K562 (cell line): Measurements from ENCODE around the gene REEP3. TPM values are rescaled to one million over a fixed set of nuclear protein-coding genes. Genes with fewer than 3 reads are reported as not detected.
A peak's percentile ranks its signal among the peaks of the same experiment; 100 is the strongest.

ENCODE experiments used
- ATAC-seq: fragments of 200-7000 bp; cut with Tn5 transposase; 3 replicates; pipeline ENCODE4 v1.9.1; 2020; ENCODE audit warnings: moderate library complexity
- BruUV-seq: library from RNA; stranded (reverse); fragments of 400-500 nt; replicated peaks from 2 replicates; lab custom pipeline; 2021; lab: Mats Ljungman, UMichigan
- CTCF ChIA-PET: fragments of 300-600 bp; formaldehyde crosslinking; extraction: SDS; loops from one replicate; lab custom pipeline; 2021; ENCODE audit warnings: low intra/inter-chr PET ratio; lab: Yijun Ruan, JAX
- POLR2A ChIA-PET: fragments of 300-600, 350-650 bp; sonication (Branson Sonifier 250); formaldehyde crosslinking; extraction: SDS; loops from one replicate; lab custom pipeline; 2021; ENCODE audit warnings: antibody characterized with exemption, inconsistent platforms; lab: Yijun Ruan, JAX
- DNase-seq, 4 experiments: peaks; one replicate each; pipeline versions ENCODE4 v3.0.0 to v3.0.0-alpha.2; 2011 to 2018; ENCODE audit warnings: low spot score in 3 of 4, mixed read lengths in 3 of 4; ENCODE audit errors: extremely low read depth in 1 of 4
- FAIRE-seq: peaks from 2 replicates; lab custom pipeline; 2011; peaks lifted over from hg19 to GRCh38; lab: Jason Lieb, UNC
- H2AFZ ChIP-seq: 2 replicates; pipeline ENCODE4 v1.6.0; 2011; ENCODE audit warnings: low read depth, low read length, control low read depth, inconsistent platforms
- H3K27ac ChIP-seq: fragments of 200-600 bp; 3 replicates; pipeline ENCODE4 v1.8.0; 2011; ENCODE audit warnings: low read depth, mild to moderate bottlenecking, control low read depth, inconsistent platforms, low read length, moderate library complexity, mixed read lengths; ENCODE audit errors: extremely low read depth
- H3K27me3 ChIP-seq, 2 experiments: fragments of 300-600 bp in 1 of 2; 2 replicates in 1 of 2; 3 replicates in 1 of 2; pipeline versions ENCODE4 v1.6.0 to v1.8.0; 2011; ENCODE audit warnings: inconsistent platforms in 2 of 2, low read length in 2 of 2, mild to moderate bottlenecking in 1 of 2, mixed read lengths in 1 of 2, moderate library complexity in 1 of 2; ENCODE audit not compliant: control insufficient read depth in 2 of 2, insufficient read depth in 2 of 2
- H3K36me3 ChIP-seq: fragments of 300-600 bp; 3 replicates; pipeline ENCODE4 v1.8.0; 2011; ENCODE audit warnings: mild to moderate bottlenecking, low read length, inconsistent platforms; ENCODE audit not compliant: control insufficient read depth, insufficient read depth
- H3K4me1 ChIP-seq, 2 experiments: fragments of 200-600 bp in 1 of 2; replicated peaks in 1 of 2; 2 replicates in 1 of 2; 3 replicates in 1 of 2; pipeline versions ENCODE4 v1.5.1 to v1.8.0; 2011; ENCODE audit warnings: inconsistent platforms in 2 of 2, low read length in 2 of 2, mild to moderate bottlenecking in 1 of 2, mixed read lengths in 1 of 2, moderate library complexity in 1 of 2; ENCODE audit not compliant: control insufficient read depth in 2 of 2, insufficient read depth in 2 of 2
- H3K4me2 ChIP-seq: 2 replicates; pipeline ENCODE4 v1.6.1; 2011; ENCODE audit warnings: low read length, control low read depth, inconsistent platforms, mixed read lengths; ENCODE audit not compliant: insufficient read depth
- H3K4me3 ChIP-seq: fragments of 200-600 bp; sonication (generic), shearing (Covaris generic); 2 replicates; pipeline ENCODE4 v1.5.1; 2016; ENCODE audit warnings: control low read depth, inconsistent platforms
- H3K79me2 ChIP-seq: fragments of 200-600 bp; 3 replicates; pipeline ENCODE4 v1.8.0; 2011; ENCODE audit warnings: low read length, inconsistent platforms; ENCODE audit not compliant: control insufficient read depth, insufficient read depth
- H3K9ac ChIP-seq, 2 experiments: 2 replicates each; pipeline versions ENCODE4 v1.6.0 to v1.6.1; 2011; ENCODE audit warnings: low read depth in 2 of 2, low read length in 2 of 2, control low read depth in 1 of 2, inconsistent platforms in 1 of 2, mild to moderate bottlenecking in 1 of 2, mixed read lengths in 1 of 2; ENCODE audit not compliant: insufficient read depth in 1 of 2
- H3K9me1 ChIP-seq: one replicate; pipeline ENCODE4 v1.6.0; 2011; ENCODE audit warnings: inconsistent platforms, mild to moderate bottlenecking, low read length, moderate library complexity; ENCODE audit not compliant: control insufficient read depth, insufficient read depth
- H3K9me3 ChIP-seq: replicated peaks from 2 replicates; pipeline ENCODE4 v1.5.1; 2011; ENCODE audit warnings: low read depth, low read length, inconsistent platforms; ENCODE audit not compliant: control insufficient read depth, insufficient read depth
- H4K20me1 ChIP-seq: replicated peaks from 2 replicates; pipeline ENCODE4 v1.6.1; 2011; ENCODE audit warnings: low read length, inconsistent platforms, mixed read lengths; ENCODE audit not compliant: control insufficient read depth, insufficient read depth
- DPF2 ChIP-seq: fragments of 450-650 bp; IDR thresholded peaks from 2 replicates; pipeline ENCODE4 v1.6.1; 2016
- ESRRA ChIP-seq: fragments of 450-650 bp; IDR thresholded peaks from 2 replicates; pipeline ENCODE4 v1.6.1; 2014; ENCODE audit warnings: low read depth, mild to moderate bottlenecking, moderate library complexity, borderline replicate concordance
- GTF2F1 ChIP-seq: IDR thresholded peaks from 2 replicates; pipeline ENCODE4 v1.6.1; 2011; ENCODE audit warnings: low read depth, low read length, improper control_type of control experiment
- KDM2B ChIP-seq: fragments of 250-450 bp; sonication (Bioruptor Pico); IDR thresholded peaks from 2 replicates; pipeline ENCODE4 v1.8.0; 2021; ENCODE audit warnings: mild to moderate bottlenecking, moderate library complexity
- MEIS2 ChIP-seq: fragments of 450-650 bp; IDR thresholded peaks from 2 replicates; pipeline ENCODE4 v1.6.1; 2014; ENCODE audit warnings: mild to moderate bottlenecking; ENCODE audit not compliant: partially characterized antibody
- NFXL1 ChIP-seq: fragments of 450-650 bp; formaldehyde crosslinking; IDR thresholded peaks from 2 replicates; pipeline ENCODE4 v1.4.0; 2021; ENCODE audit warnings: mild to moderate bottlenecking
- NR2C1 ChIP-seq, 2 experiments: fragments of 450-650 bp; IDR thresholded peaks; 2 replicates each; pipeline ENCODE4 v1.6.1; 2017; ENCODE audit warnings: mild to moderate bottlenecking in 2 of 2, antibody characterized with exemption in 1 of 2, inconsistent platforms in 1 of 2, missing compliant biosample characterization in 1 of 2, missing genetic modification characterization in 1 of 2
- RHOXF2B ChIP-seq: fragments of 250-450 bp; sonication (Bioruptor Pico); conservative IDR thresholded peaks from 2 replicates; pipeline ENCODE4 v1.5.1; 2021
- SOX6 ChIP-seq: fragments of 450-650 bp; IDR thresholded peaks from 2 replicates; pipeline ENCODE4 v1.6.1; 2014; ENCODE audit warnings: mild to moderate bottlenecking
- ZNF644 ChIP-seq: fragments of 200-800 bp; sonication (Bioruptor generic); IDR thresholded peaks from 2 replicates; pipeline ENCODE4 v1.6.1; 2016; ENCODE audit warnings: low read depth, missing genetic modification characterization, missing compliant biosample characterization
- WGBS: fragments of 100-300 bp; shearing (Covaris generic); methylation state at CpG from one replicate; pipeline ENCODE4 v1.1.6; 2016; ENCODE audit warnings: low coverage, mixed read lengths; ENCODE audit not compliant: insufficient coverage; ENCODE audit errors: missing lambda C conversion rate; 5-methylcytosine and 5-hydroxymethylcytosine counted together
- in situ Hi-C: fragments of 300-500 bp; cut with MboI; formaldehyde crosslinking; loops from 4 replicates; pipeline ENCODE4 v1.15.0; 2018; ENCODE audit warnings: inconsistent platforms, mixed read lengths
- intact Hi-C: fragments of 100-400 bp; cut with micrococcal nuclease; formaldehyde crosslinking; loops from 2 replicates; pipeline ENCODE4 v1.14.2; 2022
- polyA plus RNA-seq, 8 experiments: library from polyadenylated mRNA; depleted of rRNA in 4 of 8; stranded (reverse) in 5 of 8; unstranded in 3 of 8; fragments of >200 nt; fragmentation: Nextera tagmentation in 2 of 8; fragmentation: Illumina TruSeq in 1 of 8; extraction: Ambion mirVana in 2 of 8; extraction: Trizol in 1 of 8; gene quantifications; 2 replicates each; pipeline versions ENCODE4 v1.2.1 to v1.2.3, GENCODE V29; 2011 to 2014; ENCODE audit warnings: inconsistent platforms in 1 of 8, missing spikeins in 1 of 8
- total RNA-seq, 7 experiments: library from RNA; depleted of rRNA in 6 of 7; stranded (reverse); fragments of >200 nt in 6 of 7; fragmentation: Illumina TruSeq in 2 of 7; extraction: Trizol in 2 of 7; gene quantifications; 2 replicates each; pipeline versions ENCODE4 v1.2.1 to v1.2.3, GENCODE V29; 2011 to 2021; ENCODE audit warnings: low replicate concordance in 1 of 7
- TF ChIP-seq, protein P1 (sequence below): fragments of 200-600 bp; sonication (generic); IDR thresholded peaks from one replicate; pipeline ENCODE4 v1.6.1; 2012; ENCODE audit warnings: mild to moderate bottlenecking, low read depth, low read length, inconsistent platforms

Gene REEP3
- total and polyA plus RNA-seq, 9 of the 15 experiments (the other 6 are each of a cell fraction or from before 2014, with no cell fraction given): 3.4 to 13.4 (median 9.2) TPM

DNA sequence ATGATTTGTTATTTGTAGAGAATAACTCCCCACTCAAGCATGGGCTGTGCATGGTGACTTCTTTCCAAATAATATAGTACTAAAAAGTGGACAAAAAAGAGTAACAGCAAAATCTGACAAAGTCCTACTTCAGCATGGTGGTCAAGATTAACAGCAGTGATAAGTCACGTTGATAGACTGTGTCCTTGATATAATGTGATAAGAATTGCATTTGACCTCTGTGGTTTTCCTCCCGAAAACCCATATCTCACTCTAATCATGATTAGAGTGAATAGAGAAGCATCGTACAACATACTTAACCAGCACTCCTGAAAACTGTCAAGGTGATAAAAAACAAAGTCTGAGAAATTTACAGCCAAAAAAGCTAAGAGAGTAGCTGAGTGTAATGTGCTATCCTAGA lies 42.4 kb downstream of the REEP3 start:
- Histone ChIP-seq H3K4me2 (no peak overlapping the region), H3K36me3 (no peaks in the 10 kb centered on the region), H3K27ac (no peak overlapping the region), H2AFZ (no peak overlapping the region), H3K9ac (no peak overlapping the region), H3K9me1 (no peaks in the 10 kb centered on the region), H4K20me1 (no peaks in the 10 kb centered on the region), H3K4me1 (peaks cover 0 to 5% of the 10 kb centered on the region in 2 experiments; a peak in 1 of 5 replicates), H3K4me3 (no peak overlapping the region), H3K9me3 (no peaks in the 10 kb centered on the region), H3K27me3 (no peaks in the 10 kb centered on the region), H3K79me2 (0 out of 3 replicates have a peak, but pooled peaks cover 3% of the 10 kb centered on the region)
- intact Hi-C loops: no loop called here
- in situ Hi-C loops: no loop called here
- ChIA-PET CTCF (no interaction called here), POLR2A (no interaction called here)
- DNase-seq (no peak), ATAC-seq (peak; percentile 44; the same call in 2 of the 3 replicates), FAIRE-seq (no peak)
- 2% methylated on average over 3 of the region's 3 CpGs for WGBS
- BruUV-seq: no TSS peak
- no peak for TF ChIP-seq KDM2B (CRISPR knock-in tag)
- TF ChIP-seq MEIS2: peak; percentile 31
- TF ChIP-seq SOX6: peak; percentile 21; the same call in 1 of the 2 replicates
- peak; percentile 26; the same call in 1 of the 2 replicates for TF ChIP-seq DPF2
- no peak for TF ChIP-seq NR2C1 (IDR thresholded peaks at IDR 0.05)
- peak; percentile 42; the same call in 1 of the 2 replicates for TF ChIP-seq NR2C1 (tag; IDR thresholded peaks at IDR 0.05)
- no peak for TF ChIP-seq ZNF644 (tag)
- TF ChIP-seq ESRRA: peak; percentile 72
- no peak for TF ChIP-seq GTF2F1
- TF ChIP-seq, protein P1, sequence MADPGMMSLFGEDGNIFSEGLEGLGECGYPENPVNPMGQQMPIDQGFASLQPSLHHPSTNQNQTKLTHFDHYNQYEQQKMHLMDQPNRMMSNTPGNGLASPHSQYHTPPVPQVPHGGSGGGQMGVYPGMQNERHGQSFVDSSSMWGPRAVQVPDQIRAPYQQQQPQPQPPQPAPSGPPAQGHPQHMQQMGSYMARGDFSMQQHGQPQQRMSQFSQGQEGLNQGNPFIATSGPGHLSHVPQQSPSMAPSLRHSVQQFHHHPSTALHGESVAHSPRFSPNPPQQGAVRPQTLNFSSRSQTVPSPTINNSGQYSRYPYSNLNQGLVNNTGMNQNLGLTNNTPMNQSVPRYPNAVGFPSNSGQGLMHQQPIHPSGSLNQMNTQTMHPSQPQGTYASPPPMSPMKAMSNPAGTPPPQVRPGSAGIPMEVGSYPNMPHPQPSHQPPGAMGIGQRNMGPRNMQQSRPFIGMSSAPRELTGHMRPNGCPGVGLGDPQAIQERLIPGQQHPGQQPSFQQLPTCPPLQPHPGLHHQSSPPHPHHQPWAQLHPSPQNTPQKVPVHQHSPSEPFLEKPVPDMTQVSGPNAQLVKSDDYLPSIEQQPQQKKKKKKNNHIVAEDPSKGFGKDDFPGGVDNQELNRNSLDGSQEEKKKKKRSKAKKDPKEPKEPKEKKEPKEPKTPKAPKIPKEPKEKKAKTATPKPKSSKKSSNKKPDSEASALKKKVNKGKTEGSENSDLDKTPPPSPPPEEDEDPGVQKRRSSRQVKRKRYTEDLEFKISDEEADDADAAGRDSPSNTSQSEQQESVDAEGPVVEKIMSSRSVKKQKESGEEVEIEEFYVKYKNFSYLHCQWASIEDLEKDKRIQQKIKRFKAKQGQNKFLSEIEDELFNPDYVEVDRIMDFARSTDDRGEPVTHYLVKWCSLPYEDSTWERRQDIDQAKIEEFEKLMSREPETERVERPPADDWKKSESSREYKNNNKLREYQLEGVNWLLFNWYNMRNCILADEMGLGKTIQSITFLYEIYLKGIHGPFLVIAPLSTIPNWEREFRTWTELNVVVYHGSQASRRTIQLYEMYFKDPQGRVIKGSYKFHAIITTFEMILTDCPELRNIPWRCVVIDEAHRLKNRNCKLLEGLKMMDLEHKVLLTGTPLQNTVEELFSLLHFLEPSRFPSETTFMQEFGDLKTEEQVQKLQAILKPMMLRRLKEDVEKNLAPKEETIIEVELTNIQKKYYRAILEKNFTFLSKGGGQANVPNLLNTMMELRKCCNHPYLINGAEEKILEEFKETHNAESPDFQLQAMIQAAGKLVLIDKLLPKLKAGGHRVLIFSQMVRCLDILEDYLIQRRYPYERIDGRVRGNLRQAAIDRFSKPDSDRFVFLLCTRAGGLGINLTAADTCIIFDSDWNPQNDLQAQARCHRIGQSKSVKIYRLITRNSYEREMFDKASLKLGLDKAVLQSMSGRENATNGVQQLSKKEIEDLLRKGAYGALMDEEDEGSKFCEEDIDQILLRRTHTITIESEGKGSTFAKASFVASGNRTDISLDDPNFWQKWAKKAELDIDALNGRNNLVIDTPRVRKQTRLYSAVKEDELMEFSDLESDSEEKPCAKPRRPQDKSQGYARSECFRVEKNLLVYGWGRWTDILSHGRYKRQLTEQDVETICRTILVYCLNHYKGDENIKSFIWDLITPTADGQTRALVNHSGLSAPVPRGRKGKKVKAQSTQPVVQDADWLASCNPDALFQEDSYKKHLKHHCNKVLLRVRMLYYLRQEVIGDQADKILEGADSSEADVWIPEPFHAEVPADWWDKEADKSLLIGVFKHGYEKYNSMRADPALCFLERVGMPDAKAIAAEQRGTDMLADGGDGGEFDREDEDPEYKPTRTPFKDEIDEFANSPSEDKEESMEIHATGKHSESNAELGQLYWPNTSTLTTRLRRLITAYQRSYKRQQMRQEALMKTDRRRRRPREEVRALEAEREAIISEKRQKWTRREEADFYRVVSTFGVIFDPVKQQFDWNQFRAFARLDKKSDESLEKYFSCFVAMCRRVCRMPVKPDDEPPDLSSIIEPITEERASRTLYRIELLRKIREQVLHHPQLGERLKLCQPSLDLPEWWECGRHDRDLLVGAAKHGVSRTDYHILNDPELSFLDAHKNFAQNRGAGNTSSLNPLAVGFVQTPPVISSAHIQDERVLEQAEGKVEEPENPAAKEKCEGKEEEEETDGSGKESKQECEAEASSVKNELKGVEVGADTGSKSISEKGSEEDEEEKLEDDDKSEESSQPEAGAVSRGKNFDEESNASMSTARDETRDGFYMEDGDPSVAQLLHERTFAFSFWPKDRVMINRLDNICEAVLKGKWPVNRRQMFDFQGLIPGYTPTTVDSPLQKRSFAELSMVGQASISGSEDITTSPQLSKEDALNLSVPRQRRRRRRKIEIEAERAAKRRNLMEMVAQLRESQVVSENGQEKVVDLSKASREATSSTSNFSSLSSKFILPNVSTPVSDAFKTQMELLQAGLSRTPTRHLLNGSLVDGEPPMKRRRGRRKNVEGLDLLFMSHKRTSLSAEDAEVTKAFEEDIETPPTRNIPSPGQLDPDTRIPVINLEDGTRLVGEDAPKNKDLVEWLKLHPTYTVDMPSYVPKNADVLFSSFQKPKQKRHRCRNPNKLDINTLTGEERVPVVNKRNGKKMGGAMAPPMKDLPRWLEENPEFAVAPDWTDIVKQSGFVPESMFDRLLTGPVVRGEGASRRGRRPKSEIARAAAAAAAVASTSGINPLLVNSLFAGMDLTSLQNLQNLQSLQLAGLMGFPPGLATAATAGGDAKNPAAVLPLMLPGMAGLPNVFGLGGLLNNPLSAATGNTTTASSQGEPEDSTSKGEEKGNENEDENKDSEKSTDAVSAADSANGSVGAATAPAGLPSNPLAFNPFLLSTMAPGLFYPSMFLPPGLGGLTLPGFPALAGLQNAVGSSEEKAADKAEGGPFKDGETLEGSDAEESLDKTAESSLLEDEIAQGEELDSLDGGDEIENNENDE: no peak
- no peak for TF ChIP-seq RHOXF2B
- no peak for TF ChIP-seq NFXL1 (CRISPR knock-in tag)
